ENCODE data around the gene MYO15B. TPM values are rescaled to one million over a fixed set of nuclear protein-coding genes. Genes with fewer than 3 reads are reported as not detected.
A peak's percentile ranks its signal among the peaks of the same experiment; 100 is the strongest.
"Not testable (repeated sequence)": the region's sequence is repeated elsewhere in the genome, so short reads cannot be mapped to it uniquely, and the experiment has no call there.

The MYO15B gene
- total RNA-seq, 2 donors from 2014 or later, result 49.0 to 66.7 TPM

DNA sequence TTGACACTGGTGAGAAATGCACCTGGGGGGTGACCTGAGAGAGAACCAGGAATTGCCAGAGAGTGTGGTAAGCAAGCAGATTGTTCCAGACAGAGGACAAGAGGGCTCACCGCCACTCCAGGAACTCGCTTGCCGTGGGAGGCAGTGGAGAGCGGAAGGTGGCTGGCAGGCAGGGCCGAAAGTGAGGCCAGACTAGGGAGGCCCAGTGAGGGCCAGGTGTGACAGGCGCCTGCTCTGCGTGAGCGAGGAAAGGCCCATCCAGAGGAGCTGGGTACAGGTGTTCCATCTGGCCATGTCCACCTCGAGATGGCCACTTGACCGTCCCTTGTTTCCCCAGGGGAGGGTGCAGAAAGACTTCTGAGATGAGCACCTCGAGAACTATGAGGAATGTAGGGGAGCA, 11.9 kb upstream of the MYO15B start:
- no peak for ATAC-seq
- H3K27me3 Mint-ChIP-seq, result no peaks in the 10 kb centered on the region
- peaks cover 0 to 7% of the 10 kb centered on the region in 2 donors for H3K4me1 Mint-ChIP-seq (ENCODE audit: low read depth in 2 of 2)
- no peaks in the 10 kb centered on the region for H3K36me3 Mint-ChIP-seq
- H3K27ac Mint-ChIP-seq, result no peak overlapping the region
- H3K4me3 Mint-ChIP-seq, result no peak overlapping the region
- no peaks in the 10 kb centered on the region for H3K9me3 Mint-ChIP-seq
- DNase-seq (ENCODE audit: low spot score), result no peak

DNA sequence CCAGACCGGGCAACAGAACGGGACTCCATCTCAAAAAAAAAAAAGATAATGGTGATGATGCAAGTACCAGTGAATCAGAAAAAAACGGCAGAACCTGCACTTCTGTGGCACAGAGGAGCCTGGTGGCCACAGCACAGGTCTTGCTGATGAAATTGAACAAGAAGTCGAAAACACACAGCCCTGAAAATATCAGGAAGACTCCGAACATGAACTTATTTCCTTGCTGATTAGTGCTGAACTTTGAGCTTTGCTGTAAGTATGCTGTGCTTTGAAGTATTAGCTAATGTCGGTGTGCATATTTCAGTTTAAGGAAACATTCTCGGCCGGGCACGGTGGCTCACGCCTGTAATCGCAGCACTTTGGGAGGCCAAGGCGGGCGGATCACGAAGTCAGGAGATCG, 10.9 kb upstream of the MYO15B start:
- H3K4me3 Mint-ChIP-seq, result no peak overlapping the region
- no peak overlapping the region for H3K27ac Mint-ChIP-seq
- DNase-seq (ENCODE audit: low spot score), result no peak
- H3K36me3 Mint-ChIP-seq, result no peaks in the 10 kb centered on the region
- no peaks in the 10 kb centered on the region for H3K27me3 Mint-ChIP-seq
- H3K9me3 Mint-ChIP-seq, result no peaks in the 10 kb centered on the region
- ATAC-seq, result no peak
- H3K4me1 Mint-ChIP-seq (ENCODE audit: low read depth in 2 of 2), result peaks cover 9 to 10% of the 10 kb centered on the region in 2 donors

DNA sequence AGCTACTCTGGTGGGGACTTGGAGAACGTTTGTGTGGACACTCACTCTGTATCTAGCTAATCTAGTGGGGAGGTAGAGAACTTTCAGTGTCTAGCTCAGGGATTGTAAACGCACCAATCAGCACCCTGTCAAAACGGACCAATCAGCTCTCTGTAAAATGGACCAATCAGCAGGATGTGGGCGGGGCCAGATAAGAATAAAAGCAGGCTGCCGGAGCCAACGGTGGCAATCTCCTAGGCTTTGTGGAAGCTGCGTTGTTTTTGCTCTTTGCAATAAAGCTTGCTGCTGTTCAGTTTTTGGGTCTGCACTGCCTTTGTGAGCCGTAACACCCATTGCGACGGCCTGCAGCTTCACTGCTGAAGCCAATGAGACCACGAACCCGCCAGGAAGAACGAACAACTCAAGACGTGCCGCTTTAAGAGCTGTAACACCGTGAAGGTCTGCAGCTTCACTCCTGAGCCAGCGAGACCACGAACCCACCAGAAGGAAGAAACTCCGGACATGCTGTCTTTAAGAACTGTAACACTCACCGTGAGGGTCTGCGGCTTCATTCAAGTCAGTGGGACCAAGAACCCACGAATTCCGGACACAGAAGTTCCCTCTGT, 6.4 kb upstream of the MYO15B start:
- Mint-ChIP-seq H3K4me3 (peak overlapping the region; percentile 86), H3K27ac (peak overlapping the region; percentile 43 to 51), H3K4me1 (ENCODE audit: low read depth in 2 of 2) (peaks cover 10 to 13% of the 10 kb centered on the region in 2 donors)
- H3K27me3 Mint-ChIP-seq; H3K9me3 Mint-ChIP-seq; H3K36me3 Mint-ChIP-seq; DNase-seq (ENCODE audit: low spot score): not testable (repeated sequence)
- peak; percentile 66 to 78 for ATAC-seq

DNA sequence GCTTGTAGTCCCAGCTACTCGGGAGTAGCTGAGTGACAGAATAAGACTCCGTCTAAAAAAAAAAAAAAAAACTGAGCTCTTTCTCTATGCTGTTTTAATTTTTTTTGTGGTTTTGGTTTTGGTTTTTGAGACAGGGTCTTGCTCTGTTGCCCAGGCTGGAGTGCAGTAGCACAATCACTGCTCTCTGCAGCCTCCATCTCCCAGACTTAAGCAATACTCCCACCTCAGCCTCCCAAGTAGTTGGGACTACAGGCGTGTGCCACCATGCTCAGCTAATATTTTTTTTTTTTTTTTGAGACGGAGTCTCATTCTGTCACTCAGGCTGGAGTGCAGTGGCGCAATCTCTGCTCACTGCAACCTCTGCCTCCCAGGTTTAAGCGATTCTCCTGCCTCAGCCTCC, 4.4 kb upstream of the MYO15B start:
- H3K4me3 Mint-ChIP-seq; ATAC-seq; H3K9me3 Mint-ChIP-seq; H3K36me3 Mint-ChIP-seq; H3K27me3 Mint-ChIP-seq; DNase-seq (ENCODE audit: low spot score); H3K27ac Mint-ChIP-seq: not testable (repeated sequence)
- H3K4me1 Mint-ChIP-seq (ENCODE audit: low read depth in 2 of 2), result peaks cover 10 to 13% of the 10 kb centered on the region in 2 donors

- Mint-ChIP-seq H3K9me3 (no peaks in the 10 kb centered on the region), H3K36me3 (no peaks in the 10 kb centered on the region), H3K27me3 (no peaks in the 10 kb centered on the region), H3K27ac (no peak overlapping the region), H3K4me1 (ENCODE audit: low read depth in 2 of 2) (peaks cover 10 to 13% of the 10 kb centered on the region in 2 donors), H3K4me3 (no peak overlapping the region)
- DNase-seq (ENCODE audit: low spot score), result no peak
- ATAC-seq, result no peak
These were observed 2.8 kb upstream of the MYO15B start for GRCh38 chr17:75584849-75585175.

- Mint-ChIP-seq H3K9me3 (no peaks in the 10 kb centered on the region), H3K27me3 (no peaks in the 10 kb centered on the region), H3K4me1 (ENCODE audit: low read depth in 2 of 2) (peaks cover 6 to 10% of the 10 kb centered on the region in 2 donors), H3K36me3 (no peaks in the 10 kb centered on the region), H3K27ac (peak overlapping the region in 1 of 2 donors; percentile 47), H3K4me3 (peak overlapping the region; percentile 65)
- DNase-seq (ENCODE audit: low spot score) (no peak), ATAC-seq (peak; percentile 25 to 43)
These were observed 1.0 kb downstream of the MYO15B start for GRCh38 chr17:75588596-75589011.

- no peak overlapping the region for H3K27ac Mint-ChIP-seq
- H3K36me3 Mint-ChIP-seq, result no peaks in the 10 kb centered on the region
- no peaks in the 10 kb centered on the region for H3K27me3 Mint-ChIP-seq
- DNase-seq (ENCODE audit: low spot score) (peak; percentile 97), ATAC-seq (peak; percentile 89 to 92)
- H3K4me1 Mint-ChIP-seq (ENCODE audit: low read depth in 2 of 2), result peaks cover 6 to 10% of the 10 kb centered on the region in 2 donors
- H3K4me3 Mint-ChIP-seq, result peak overlapping the region; percentile 58
- H3K9me3 Mint-ChIP-seq, result no peaks in the 10 kb centered on the region
These were observed 1.7 kb downstream of the MYO15B start for GRCh38 chr17:75589012-75589918.

DNA sequence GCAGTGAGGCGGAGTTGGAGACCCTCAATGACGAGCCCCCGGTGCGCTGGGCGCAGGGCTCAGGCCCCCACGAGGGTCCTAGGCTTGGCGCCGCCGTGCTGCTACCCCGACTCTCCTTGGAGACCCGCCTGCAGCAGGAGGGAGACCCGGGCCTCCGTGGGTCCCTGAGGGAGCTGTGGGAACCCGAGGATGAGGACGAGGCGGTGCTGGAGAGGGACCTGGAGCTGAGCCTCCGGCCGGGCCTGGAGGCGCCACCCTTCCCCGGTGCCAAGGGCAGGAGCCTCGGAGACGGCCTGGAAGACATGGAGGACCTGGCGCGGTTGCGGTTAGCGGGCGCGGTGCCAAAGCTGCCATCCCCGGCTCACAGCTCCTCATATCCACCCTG, 2.3 kb downstream of the MYO15B start:
- DNase-seq (ENCODE audit: low spot score) (no peak), ATAC-seq (no peak)
- H3K9me3 Mint-ChIP-seq, result no peaks in the 10 kb centered on the region
- H3K27me3 Mint-ChIP-seq, result no peaks in the 10 kb centered on the region
- H3K27ac Mint-ChIP-seq, result no peak overlapping the region
- H3K36me3 Mint-ChIP-seq, result no peaks in the 10 kb centered on the region
- H3K4me3 Mint-ChIP-seq, result no peak overlapping the region
- peaks cover 6 to 10% of the 10 kb centered on the region in 2 donors for H3K4me1 Mint-ChIP-seq (ENCODE audit: low read depth in 2 of 2)

DNA sequence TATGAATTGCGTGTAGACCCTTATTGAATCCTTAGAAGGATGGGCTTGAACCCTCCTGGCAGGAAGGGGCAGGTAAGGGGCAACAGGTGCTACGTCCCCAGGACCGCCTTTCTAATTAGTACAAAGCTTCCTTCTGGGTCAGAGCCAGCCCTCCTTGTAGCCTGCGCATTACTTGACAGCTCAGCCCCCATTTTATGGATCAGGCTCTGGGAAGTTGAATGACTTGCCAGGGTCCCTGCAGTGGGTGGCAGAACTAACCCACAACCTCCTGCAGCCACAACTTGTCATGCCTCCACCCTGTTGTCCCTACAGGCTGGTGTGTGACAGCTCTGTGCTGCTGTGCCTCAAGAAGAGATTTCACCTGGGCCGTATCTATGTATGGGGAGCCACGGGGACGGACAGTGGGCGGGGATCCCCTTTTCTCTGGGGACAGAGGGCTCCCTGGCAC, 2.7 kb downstream of the MYO15B start:
- no peaks in the 10 kb centered on the region for H3K9me3 Mint-ChIP-seq
- H3K36me3 Mint-ChIP-seq, result no peaks in the 10 kb centered on the region
- H3K27me3 Mint-ChIP-seq, result no peaks in the 10 kb centered on the region
- peak overlapping the region in 1 of 2 donors; percentile 41 for H3K27ac Mint-ChIP-seq
- H3K4me3 Mint-ChIP-seq, result peak overlapping the region; percentile 33
- H3K4me1 Mint-ChIP-seq (ENCODE audit: low read depth in 2 of 2), result peaks cover 6 to 10% of the 10 kb centered on the region in 2 donors
- DNase-seq (ENCODE audit: low spot score) (no peak), ATAC-seq (no peak)

- Mint-ChIP-seq H3K9me3 (no peaks in the 10 kb centered on the region), H3K4me3 (peak overlapping the region; percentile 33), H3K36me3 (no peaks in the 10 kb centered on the region), H3K27ac (peak overlapping the region in 1 of 2 donors; percentile 41), H3K27me3 (no peaks in the 10 kb centered on the region), H3K4me1 (ENCODE audit: low read depth in 2 of 2) (peaks cover 6 to 7% of the 10 kb centered on the region in 2 donors)
- DNase-seq (ENCODE audit: low spot score), result no peak
- ATAC-seq, result no peak
These were observed 3.5 kb downstream of the MYO15B start for GRCh38 chr17:75590849-75591721.

GRCh38 chr17:75591722-75592302, 4.2 kb downstream of the MYO15B start:
- Mint-ChIP-seq H3K27me3 (no peaks in the 10 kb centered on the region), H3K4me1 (ENCODE audit: low read depth in 2 of 2) (peaks cover 6% of the 10 kb centered on the region in 2 donors), H3K9me3 (no peaks in the 10 kb centered on the region), H3K4me3 (no peak overlapping the region), H3K27ac (no peak overlapping the region), H3K36me3 (no peaks in the 10 kb centered on the region)
- no peak for DNase-seq (ENCODE audit: low spot score)
- ATAC-seq, result no peak

DNA sequence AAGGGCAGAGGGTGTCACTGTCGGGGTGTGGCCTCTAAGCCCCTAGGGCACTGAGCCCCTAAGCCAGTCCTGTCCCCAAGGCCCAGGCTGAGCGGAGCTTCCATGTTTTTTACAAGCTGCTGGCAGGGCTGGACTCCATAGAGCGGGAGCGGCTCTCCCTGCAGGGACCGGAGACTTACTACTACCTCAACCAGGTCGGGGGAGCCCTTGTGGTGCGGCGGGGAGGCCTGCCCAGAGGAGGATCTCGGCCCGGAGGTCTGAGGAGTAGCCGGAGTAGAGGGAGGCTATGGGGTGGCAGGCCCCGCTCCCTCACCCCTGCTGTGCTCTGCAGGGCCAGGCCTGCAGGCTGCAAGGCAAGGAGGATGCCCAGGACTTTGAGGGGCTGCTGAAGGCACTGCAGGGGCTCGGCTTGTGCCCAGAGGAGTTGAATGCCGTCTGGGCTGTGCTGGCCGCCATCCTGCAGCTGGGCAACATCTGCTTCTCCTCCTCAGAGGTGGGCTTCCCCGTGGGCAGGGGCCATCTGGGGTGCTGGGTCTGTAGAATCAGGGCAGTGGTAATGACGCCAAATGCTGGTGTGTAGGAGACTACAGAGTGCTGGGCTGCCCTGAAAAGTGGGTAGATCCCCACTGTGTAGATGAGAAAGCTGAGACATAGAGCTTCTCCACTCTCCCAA, 4.9 kb downstream of the MYO15B start:
- H3K27ac Mint-ChIP-seq, result no peak overlapping the region
- H3K27me3 Mint-ChIP-seq, result no peaks in the 10 kb centered on the region
- no peak overlapping the region for H3K4me3 Mint-ChIP-seq
- no peaks in the 10 kb centered on the region for H3K36me3 Mint-ChIP-seq
- ATAC-seq (no peak), DNase-seq (ENCODE audit: low spot score) (no peak)
- peaks cover 6% of the 10 kb centered on the region in 2 donors for H3K4me1 Mint-ChIP-seq (ENCODE audit: low read depth in 2 of 2)
- H3K9me3 Mint-ChIP-seq, result no peaks in the 10 kb centered on the region

- H3K27me3 Mint-ChIP-seq; ATAC-seq; H3K4me1 Mint-ChIP-seq (ENCODE audit: low read depth in 2 of 2); H3K36me3 Mint-ChIP-seq; H3K4me3 Mint-ChIP-seq; H3K27ac Mint-ChIP-seq; H3K9me3 Mint-ChIP-seq; DNase-seq (ENCODE audit: low spot score): not testable (repeated sequence)
These were observed 5.8 kb downstream of the MYO15B start for GRCh38 chr17:75593430-75593829.

Measured in natural killer cell treated with Interleukin-12 subunit alpha and Interleukin-12 subunit beta and Interleukin-15 and Interleukin-18, amount 100 ng/mL, for 72 hours (primary cell).